Cardiac atrium fibroblast (primary cell): ENCODE data around the gene THOC5. TPM values are rescaled to one million over a fixed set of nuclear protein-coding genes. Genes with fewer than 3 reads are reported as not detected.

ENCODE experiments used
- total RNA-seq: library from RNA; depleted of rRNA; stranded (reverse); fragments of >200 nt; gene quantifications from 2 replicates; pipeline ENCODE4 v1.2.3, GENCODE V29; 2015

The THOC5 gene
- total RNA-seq, result 31.8 and 47.7 TPM in 2 replicates

GRCh38 chr22:29553351-29554224 lies at the start of gene THOC5:
Gene THOC5 (minus strand): TSS chr22:29553757. CDS start chr22:29549147, 4,610 bp downstream.

GRCh38 chr22:29479417-29480261 lies 73.9 kb downstream of the THOC5 start, which contains the start of gene NEFH:
Gene NEFH (plus strand): TSS chr22:29480218. CDS start chr22:29480263, 45 bp downstream.

Other genes with a start within 250 kb of the THOC5 start
- gene GAS2L1, start 247.1 kb downstream of the THOC5 start, total RNA-seq, result 26.2 and 30.3 TPM in 2 replicates
- gene RASL10A, start 238.1 kb downstream of the THOC5 start, total RNA-seq, result not detected in 2 replicates
- gene AP1B1, start 165.2 kb downstream of the THOC5 start, total RNA-seq, result 42.8 and 57.8 TPM in 2 replicates
- not detected in 2 replicates for gene RFPL1, start 115.2 kb downstream of the THOC5 start, total RNA-seq
- 0.81 and 2.3 TPM in 2 replicates for gene NEFH, start 73.5 kb downstream of the THOC5 start, total RNA-seq
- gene NIPSNAP1, start 27.4 kb upstream of the THOC5 start, total RNA-seq, result 30.0 and 44.2 TPM in 2 replicates
- gene NF2, start 49.9 kb upstream of the THOC5 start, total RNA-seq, result 47.5 and 79.4 TPM in 2 replicates
- under 0.01 TPM in 1 of 2 replicates, not detected in the other for gene CABP7, start 166.2 kb upstream of the THOC5 start, total RNA-seq
- 26.9 and 28.0 TPM in 2 replicates for gene ZMAT5, start 213.2 kb upstream of the THOC5 start, total RNA-seq
- 40.6 and 79.5 TPM in 2 replicates for gene UQCR10, start 213.6 kb upstream of the THOC5 start, total RNA-seq